Hepatocyte (in vitro differentiated cells): Measurements from ENCODE around the gene HSD17B3.
"Not testable (repeated sequence)": the region's sequence is repeated elsewhere in the genome, so short reads cannot be mapped to it uniquely, and the experiment has no call there.

Experiments
- EZH2 ChIP-seq: fragments of 200-600 bp; sonication (generic); IDR thresholded peaks from 2 replicates; pipeline ENCODE4 v1.6.1; 2016; ENCODE audit warnings: antibody characterized with exemption, mild to moderate bottlenecking, borderline replicate concordance
- TF ChIP-seq, protein P1 (sequence below): fragments of 200-600 bp; sonication (generic); IDR thresholded peaks from 2 replicates; pipeline ENCODE4 v1.5.1; 2016; ENCODE audit warnings: antibody characterized with exemption, mild to moderate bottlenecking; ENCODE audit not compliant: poor library complexity

DNA sequence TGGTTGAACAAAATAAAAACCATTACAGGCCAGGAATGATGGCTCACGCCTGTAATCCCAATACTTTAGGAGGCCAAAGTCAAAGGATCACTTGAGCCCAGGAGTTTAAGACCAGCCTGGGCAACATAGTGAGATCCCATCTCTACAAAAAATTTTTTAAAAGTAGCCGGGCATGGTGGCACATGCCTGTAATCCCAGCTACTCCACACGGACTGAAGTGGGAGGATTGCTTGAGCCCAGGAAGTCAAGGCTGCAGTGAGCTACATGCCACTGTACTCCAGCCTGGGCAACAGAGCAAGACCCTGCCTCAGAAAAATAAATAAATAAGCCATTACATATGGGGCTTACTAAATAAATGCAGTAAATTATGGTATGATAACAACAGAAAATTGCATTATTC is 20.2 kb upstream of the HSD17B3 start:
- TF ChIP-seq, protein P1, sequence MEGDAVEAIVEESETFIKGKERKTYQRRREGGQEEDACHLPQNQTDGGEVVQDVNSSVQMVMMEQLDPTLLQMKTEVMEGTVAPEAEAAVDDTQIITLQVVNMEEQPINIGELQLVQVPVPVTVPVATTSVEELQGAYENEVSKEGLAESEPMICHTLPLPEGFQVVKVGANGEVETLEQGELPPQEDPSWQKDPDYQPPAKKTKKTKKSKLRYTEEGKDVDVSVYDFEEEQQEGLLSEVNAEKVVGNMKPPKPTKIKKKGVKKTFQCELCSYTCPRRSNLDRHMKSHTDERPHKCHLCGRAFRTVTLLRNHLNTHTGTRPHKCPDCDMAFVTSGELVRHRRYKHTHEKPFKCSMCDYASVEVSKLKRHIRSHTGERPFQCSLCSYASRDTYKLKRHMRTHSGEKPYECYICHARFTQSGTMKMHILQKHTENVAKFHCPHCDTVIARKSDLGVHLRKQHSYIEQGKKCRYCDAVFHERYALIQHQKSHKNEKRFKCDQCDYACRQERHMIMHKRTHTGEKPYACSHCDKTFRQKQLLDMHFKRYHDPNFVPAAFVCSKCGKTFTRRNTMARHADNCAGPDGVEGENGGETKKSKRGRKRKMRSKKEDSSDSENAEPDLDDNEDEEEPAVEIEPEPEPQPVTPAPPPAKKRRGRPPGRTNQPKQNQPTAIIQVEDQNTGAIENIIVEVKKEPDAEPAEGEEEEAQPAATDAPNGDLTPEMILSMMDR, result not testable (repeated sequence)
- not testable (repeated sequence) for TF ChIP-seq EZH2
